ENCODE results near the gene CCDC6.
A peak's percentile ranks its signal among the peaks of the same experiment; 100 is the strongest.
"Not testable (repeated sequence)": the region's sequence is repeated elsewhere in the genome, so short reads cannot be mapped to it uniquely, and the experiment has no call there.

Gene CCDC6

DNA sequence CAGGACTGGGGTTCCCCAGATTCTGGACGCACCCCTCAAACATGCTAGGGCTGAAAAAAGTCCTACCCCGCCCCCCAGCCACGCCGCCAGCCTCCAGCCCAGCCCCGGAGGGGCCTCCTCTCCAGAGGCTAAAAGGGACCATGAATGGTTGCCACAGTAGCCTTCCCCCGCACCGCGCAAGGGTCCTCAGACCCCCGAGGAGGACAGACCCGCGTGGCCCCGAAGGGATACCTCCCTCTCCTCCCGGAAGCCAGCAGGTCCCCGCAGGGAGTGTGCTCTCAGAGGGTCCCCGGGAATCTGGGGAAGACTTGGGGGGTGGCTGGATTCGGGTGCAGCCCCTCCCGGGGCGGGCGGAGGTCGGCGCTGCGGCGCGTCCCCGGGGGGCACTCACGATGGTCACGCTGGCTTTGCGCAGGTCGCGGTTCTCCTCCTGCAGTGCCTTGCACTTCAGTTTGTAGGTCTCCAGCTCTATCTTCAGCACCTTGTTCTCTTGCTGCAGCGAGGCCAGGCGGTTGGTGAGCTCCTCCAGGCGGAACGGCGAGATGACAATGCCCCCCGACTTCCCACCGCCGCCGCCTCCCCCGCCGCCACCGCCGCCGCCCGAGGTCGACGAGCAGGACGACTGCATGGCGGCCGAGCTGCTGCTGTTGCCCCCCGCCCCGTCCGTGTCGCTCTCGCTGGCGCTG lies 482 bp downstream of the CCDC6 start:
- no peak for DNase-seq (ENCODE audit: low read depth in 1 of 2, low spot score in 1 of 2)

DNA sequence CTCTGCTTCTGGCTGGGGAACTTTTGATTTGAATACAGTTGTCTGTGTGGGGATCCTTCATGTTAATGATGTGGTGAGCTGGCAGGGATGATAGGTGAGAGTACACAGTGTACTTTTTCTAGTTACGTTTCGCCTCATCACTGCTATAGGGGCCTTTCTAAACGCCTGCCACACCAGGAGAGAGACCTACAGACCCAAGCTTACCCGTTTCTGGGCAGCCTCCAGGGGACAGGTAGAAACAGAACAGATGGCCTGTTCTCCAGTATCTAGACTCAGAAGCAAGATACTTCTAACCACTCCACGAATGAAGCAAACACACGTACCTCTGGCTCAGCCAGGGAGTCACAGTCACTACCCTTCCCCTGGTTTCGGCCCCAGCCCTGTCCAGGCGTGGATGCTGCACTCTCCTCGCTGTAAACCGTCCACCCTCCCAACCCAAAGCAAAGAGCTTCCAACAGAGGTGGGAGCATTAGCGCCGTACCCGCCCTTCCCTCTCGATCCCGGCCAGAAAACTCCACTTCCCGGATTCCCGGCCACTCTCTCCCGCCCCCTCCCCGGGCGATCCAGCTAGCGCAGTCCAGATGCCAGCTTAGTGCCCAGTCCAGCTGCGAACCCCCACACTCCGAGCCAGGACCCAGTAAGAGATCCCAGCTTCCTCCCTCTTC lies 1.2 kb downstream of the CCDC6 start:
- DNase-seq (ENCODE audit: low read depth in 1 of 2, low spot score in 1 of 2), result peak; percentile 19 to 65

- no peak for DNase-seq (ENCODE audit: low read depth in 1 of 2, low spot score in 1 of 2)
Observed at GRCh38 chr10:59904426-59905065, 1.8 kb downstream of the CCDC6 start.

DNA sequence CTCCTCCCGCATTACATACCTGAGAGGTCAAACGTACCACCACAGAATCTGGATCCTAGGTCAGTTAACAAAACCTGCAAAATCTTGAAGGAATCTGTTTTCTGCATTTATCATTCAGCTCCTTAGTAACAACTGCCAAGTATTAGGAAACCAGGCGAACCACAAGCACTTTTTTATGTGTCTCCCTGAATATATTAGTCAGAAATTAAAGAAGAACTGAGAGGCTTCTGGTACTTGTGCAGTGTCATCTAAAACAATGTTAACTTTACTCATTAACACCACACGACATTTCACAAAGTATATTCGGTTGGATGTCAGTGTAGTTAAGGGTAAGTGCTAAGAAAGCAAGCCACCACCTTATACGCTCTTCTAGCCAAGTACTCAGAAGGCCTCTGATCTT lies 2.5 kb downstream of the CCDC6 start:
- no peak for DNase-seq (ENCODE audit: low read depth in 1 of 2, low spot score in 1 of 2)

DNA sequence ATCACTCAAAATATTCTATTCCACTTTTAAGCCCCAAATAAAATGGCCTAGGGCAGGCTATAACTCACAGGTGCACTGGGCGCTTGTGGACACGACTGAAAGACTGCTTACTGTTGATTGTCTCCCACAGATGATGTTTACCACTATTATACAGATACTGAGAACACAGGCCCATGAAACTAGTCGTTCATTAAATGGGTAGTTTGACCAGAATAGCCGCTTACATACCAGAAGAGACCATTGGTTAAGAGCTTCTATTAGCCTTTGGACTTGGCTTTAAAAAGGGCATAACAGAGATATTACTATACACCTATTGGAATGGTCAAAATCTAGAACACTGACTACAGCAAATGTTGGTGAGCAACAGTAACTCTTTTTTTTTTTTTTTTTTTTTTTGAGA lies 4.3 kb downstream of the CCDC6 start:
- DNase-seq (ENCODE audit: low read depth in 1 of 2, low spot score in 1 of 2), result no peak

DNA sequence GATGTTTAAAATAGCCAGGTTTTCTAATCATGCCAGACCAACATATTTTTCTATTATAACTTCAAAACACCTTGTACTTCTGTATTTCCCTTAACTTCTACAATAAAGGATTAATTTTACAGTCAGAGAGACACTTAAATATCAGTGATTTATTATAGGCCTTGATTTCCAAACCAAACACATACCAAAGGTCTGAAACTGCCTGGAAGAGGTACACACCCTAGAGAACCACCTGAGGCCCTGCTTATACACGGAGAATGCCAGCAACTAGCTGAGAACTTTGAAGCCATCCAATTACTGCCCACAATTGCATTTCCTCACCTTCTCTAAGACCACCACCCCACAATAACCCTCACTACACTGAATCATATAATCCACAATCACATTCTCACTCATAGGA lies 4.9 kb downstream of the CCDC6 start:
- no peak for DNase-seq (ENCODE audit: low read depth in 1 of 2, low spot score in 1 of 2)

GRCh38 chr10:59900048-59900727 lies 6.2 kb downstream of the CCDC6 start:
- no peak for DNase-seq (ENCODE audit: low read depth in 1 of 2, low spot score in 1 of 2)

DNA sequence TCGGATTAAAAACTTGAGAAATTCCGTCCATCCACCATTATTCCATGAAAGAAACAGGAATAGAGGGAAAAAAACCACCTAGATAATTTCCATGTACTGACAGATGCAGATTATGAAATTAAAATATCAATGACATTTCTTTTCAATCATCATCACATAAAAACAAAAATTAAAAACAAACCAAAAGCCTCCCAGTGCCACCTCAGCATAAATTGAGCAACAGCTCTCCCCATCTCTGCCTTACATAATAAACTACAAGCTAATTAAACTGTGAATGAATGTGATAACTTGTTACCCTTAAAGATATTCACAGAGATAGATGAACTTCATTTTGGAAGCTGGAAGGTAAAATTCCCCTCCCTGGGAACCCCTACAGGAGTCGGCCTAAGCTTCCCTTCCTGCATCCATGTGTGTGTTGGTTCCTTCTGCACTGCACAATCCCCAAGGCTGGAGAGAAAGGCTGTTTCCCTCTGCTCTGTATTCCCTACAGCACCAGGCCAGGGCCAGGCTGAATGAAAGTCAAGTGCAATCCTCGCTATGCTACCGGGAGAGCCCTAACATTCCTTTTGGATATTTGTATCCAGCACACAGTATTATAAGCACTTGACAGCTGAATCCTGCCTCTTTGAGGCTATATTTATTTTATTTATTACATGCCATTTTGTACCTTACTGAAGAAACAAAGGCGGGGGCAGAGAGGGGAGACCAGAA lies 8.1 kb downstream of the CCDC6 start:
- no peak for DNase-seq (ENCODE audit: low read depth in 1 of 2, low spot score in 1 of 2)

GRCh38 chr10:59896191-59896590 lies 10.2 kb downstream of the CCDC6 start:
- DNase-seq (ENCODE audit: low read depth in 1 of 2, low spot score in 1 of 2), result no peak

- DNase-seq (ENCODE audit: low read depth in 1 of 2, low spot score in 1 of 2), result no peak
Observed at GRCh38 chr10:59895629-59896116, 10.7 kb downstream of the CCDC6 start.

- no peak for DNase-seq (ENCODE audit: low read depth in 1 of 2, low spot score in 1 of 2)
Observed at GRCh38 chr10:59894114-59894513, 12.2 kb downstream of the CCDC6 start.

DNA sequence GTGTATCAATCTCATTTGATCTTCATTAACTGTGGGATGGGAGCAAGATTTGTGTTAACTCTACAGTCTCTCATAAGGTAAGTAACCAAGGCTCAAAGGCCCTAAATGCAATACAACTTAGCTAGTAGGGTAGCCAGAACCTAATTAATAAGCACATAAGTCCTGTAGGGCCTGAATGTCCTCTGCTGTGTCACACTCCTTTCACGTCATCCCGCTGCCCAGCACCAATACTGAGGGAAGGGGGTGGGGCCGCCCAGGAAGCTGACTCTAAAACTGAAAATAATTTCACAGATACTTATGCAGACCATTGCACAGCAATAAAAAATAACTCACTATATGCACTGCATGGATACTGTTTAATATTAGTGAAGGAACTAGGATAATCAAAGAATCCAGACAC lies 13.7 kb downstream of the CCDC6 start:
- no peak for DNase-seq (ENCODE audit: low read depth in 1 of 2, low spot score in 1 of 2)

DNA sequence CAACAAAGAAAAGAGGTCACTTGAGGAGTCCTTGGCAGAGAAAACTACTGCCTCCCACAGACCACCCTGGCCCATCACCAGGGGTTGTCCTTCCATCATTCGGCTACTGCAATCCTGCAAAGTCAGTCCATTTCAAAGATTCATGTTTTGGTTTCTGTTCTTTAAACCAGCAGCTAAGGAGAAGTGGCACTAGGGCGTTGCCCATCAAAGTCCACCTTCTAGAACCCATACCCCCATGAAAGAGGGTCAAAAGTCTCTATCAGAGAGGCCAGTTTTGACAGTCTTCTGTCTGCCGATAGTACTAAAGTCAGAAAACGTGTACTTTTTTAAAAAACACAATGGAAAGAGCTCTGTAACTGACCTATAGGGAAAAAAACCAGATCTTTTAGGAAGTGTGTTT lies 14.4 kb downstream of the CCDC6 start:
- no peak for DNase-seq (ENCODE audit: low read depth in 1 of 2, low spot score in 1 of 2)

DNA sequence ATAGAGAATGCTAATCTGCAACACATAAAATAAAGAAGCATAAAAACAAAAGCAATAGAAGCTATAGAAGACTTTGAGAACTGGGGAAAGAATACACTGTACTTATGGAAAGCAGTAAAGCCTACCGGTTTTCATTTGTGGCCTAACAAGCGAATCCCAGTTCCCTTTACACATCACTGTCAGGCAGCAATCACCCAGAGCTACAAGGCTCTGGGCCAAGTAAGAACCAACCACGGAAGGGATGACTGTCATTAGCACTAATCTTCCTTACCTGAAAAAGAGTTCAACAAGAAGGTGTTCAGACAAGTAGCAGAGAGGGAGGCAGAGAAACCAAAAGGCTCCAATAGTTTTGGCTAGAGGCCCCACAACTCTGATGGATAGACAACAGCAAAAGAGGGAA lies 15.0 kb downstream of the CCDC6 start:
- no peak for DNase-seq (ENCODE audit: low read depth in 1 of 2, low spot score in 1 of 2)

DNA sequence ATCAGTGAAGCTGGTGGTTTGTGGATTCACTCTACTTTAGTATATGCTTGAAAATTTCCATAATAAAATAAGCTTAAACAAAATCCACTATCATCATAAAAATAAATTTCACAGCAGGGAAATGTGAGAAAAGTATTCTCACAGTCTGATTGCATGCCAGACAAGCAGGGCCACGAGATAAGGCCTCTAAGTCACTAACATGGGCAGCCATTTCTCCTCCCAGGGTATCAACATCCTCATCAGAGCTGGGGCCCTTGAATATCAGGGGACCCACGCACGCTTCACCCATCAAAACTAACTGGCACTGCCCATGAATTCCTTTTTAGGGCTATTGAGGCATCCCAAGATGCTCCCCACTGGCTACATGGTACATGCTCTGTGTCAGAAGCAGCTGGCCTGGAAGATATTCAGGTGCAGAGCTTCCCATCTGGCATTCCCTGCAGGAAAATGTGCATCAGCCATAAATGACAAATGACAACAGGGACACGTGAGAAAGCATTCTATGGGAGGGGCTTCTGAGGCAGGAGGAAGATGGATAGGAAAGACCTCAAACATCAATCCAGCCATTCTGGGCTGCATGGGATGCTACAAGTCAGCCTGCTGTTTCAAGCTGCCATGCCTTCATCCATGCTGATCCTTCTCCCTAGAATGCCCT lies 17.4 kb downstream of the CCDC6 start:
- DNase-seq (ENCODE audit: low read depth in 1 of 2, low spot score in 1 of 2), result no peak

GRCh38 chr10:59887972-59888640 lies 18.2 kb downstream of the CCDC6 start:
- DNase-seq (ENCODE audit: low read depth in 1 of 2, low spot score in 1 of 2), result no peak

GRCh38 chr10:59887006-59887405 lies 19.4 kb downstream of the CCDC6 start:
- DNase-seq (ENCODE audit: low read depth in 1 of 2, low spot score in 1 of 2), result no peak

DNA sequence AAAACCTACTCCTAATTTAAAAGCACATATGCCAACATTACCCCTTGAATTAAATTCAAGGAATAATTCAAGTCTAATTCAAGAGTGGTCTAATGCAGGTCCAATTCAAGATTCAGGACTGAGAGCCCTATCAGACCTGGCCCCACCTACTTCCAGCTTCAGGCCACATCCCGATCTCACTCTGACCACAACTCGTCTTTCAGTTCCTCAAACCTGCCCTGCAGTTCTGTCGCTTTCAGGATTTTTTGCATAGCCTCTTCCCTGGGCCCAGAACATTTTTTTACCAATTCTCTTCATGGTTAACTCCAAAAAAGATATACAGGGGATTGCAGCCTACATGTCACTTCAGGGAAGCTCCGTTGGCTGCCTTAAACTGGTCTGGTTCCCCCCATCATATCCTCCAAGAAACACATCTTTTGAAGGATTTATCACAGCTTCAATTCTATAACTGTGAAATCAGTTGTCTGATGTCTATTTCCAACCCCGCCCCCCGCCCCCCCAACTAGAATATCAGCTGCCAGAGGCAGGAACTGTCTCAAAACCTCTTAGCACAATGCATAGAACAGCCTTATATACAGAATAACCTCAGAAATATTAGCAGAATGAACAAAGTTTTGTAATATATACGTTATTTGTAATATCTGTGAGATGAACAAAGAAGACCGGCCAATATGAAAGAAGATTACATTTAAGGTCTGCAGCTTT lies 20.8 kb downstream of the CCDC6 start:
- DNase-seq (ENCODE audit: low read depth in 1 of 2, low spot score in 1 of 2), result no peak

- DNase-seq (ENCODE audit: low read depth in 1 of 2, low spot score in 1 of 2), result not testable (repeated sequence)
Observed at GRCh38 chr10:59884893-59885292, 21.5 kb downstream of the CCDC6 start.

- DNase-seq (ENCODE audit: low read depth in 1 of 2, low spot score in 1 of 2), result no peak
Observed at GRCh38 chr10:59881640-59882039, 24.7 kb downstream of the CCDC6 start.

Data from activated CD4-positive, alpha-beta T cell treated with anti-CD3 and anti-CD28 coated beads, Interleukin-2, amount 50 U/mL, for 24 hours (primary cell).